GM23338 (cell line): ENCODE results near the gene CELSR1. TPM values are rescaled to one million over a fixed set of nuclear protein-coding genes. Genes with fewer than 3 reads are reported as not detected.

ENCODE experiments used
- ATAC-seq: fragments of 200-7000 bp; cut with Tn5 transposase; 3 replicates; pipeline ENCODE4 v1.9.1; 2020
- DNase-seq: peaks from one replicate; pipeline ENCODE4 v3.0.0-alpha.2; 2015; ENCODE audit warnings: low spot score
- H2AFZ ChIP-seq: fragments of 200-600 bp; sonication (generic); 2 replicates; pipeline ENCODE4 v1.8.0; 2016; ENCODE audit warnings: antibody characterized with exemption, mild to moderate bottlenecking, moderate library complexity
- H3F3A ChIP-seq: fragments of 200-600 bp; sonication (generic); replicated peaks from 2 replicates; pipeline ENCODE4 v1.8.0; 2017; ENCODE audit warnings: antibody characterized with exemption, mixed run types, low read depth
- H3K27ac ChIP-seq: fragments of 200-600 bp; sonication (generic); 2 replicates; pipeline ENCODE4 v1.6.1; 2016; ENCODE audit warnings: low read depth
- H3K27me3 ChIP-seq: fragments of 200-600 bp; sonication (generic); 2 replicates; pipeline ENCODE4 v1.8.0; 2016; ENCODE audit warnings: mild to moderate bottlenecking, mixed run types, moderate library complexity; ENCODE audit not compliant: insufficient read depth
- H3K36me3 ChIP-seq: fragments of 200-600 bp; sonication (generic); 2 replicates; pipeline ENCODE4 v1.8.0; 2016; ENCODE audit warnings: mild to moderate bottlenecking; ENCODE audit not compliant: insufficient read depth
- H3K4me1 ChIP-seq: fragments of 200-600 bp; sonication (generic); 2 replicates; pipeline ENCODE4 v1.8.0; 2016; ENCODE audit warnings: mild to moderate bottlenecking, moderate library complexity; ENCODE audit not compliant: insufficient read depth
- H3K4me2 ChIP-seq: fragments of 200-600 bp; sonication (generic); 2 replicates; pipeline ENCODE4 v1.7.1; 2017; ENCODE audit warnings: mixed run types
- H3K4me3 ChIP-seq: fragments of 200-600 bp; sonication (generic); 2 replicates; pipeline ENCODE4 v1.6.1; 2016; ENCODE audit warnings: mixed run types
- H3K79me2 ChIP-seq: fragments of 200-600 bp; sonication (generic); replicated peaks from 2 replicates; pipeline ENCODE4 v1.8.0; 2017; ENCODE audit warnings: mild to moderate bottlenecking; ENCODE audit not compliant: insufficient read depth
- H3K9me2 ChIP-seq: fragments of 200-600 bp; sonication (generic); 2 replicates; pipeline ENCODE4 v1.8.0; 2017; ENCODE audit not compliant: insufficient read depth
- H4K20me1 ChIP-seq: fragments of 200-600 bp; sonication (generic); replicated peaks from 2 replicates; pipeline ENCODE4 v1.8.0; 2017; ENCODE audit warnings: mild to moderate bottlenecking; ENCODE audit not compliant: insufficient read depth
- H3K27ac Mint-ChIP-seq: 2 replicates; pipeline ENCODE4 v1.8.0; 2020; ENCODE audit warnings: inconsistent platforms, mild to moderate bottlenecking, moderate library complexity, mixed read lengths
- H3K27me3 Mint-ChIP-seq: 3 replicates; pipeline ENCODE4 v1.8.0; 2022; ENCODE audit warnings: low read depth, mild to moderate bottlenecking, moderate library complexity, mixed read lengths, inconsistent platforms; ENCODE audit not compliant: insufficient read depth, poor library complexity
- H3K36me3 Mint-ChIP-seq: 3 replicates; pipeline ENCODE4 v1.8.0; 2021; ENCODE audit warnings: low read depth, mild to moderate bottlenecking, inconsistent platforms, moderate library complexity, mixed read lengths
- H3K4me1 Mint-ChIP-seq: 3 replicates; pipeline ENCODE4 v1.8.0; 2020; ENCODE audit warnings: mild to moderate bottlenecking, inconsistent platforms, mixed read lengths
- H3K4me3 Mint-ChIP-seq: 3 replicates; pipeline ENCODE4 v1.8.0; 2021; ENCODE audit warnings: moderate library complexity, mild to moderate bottlenecking, inconsistent platforms, mixed read lengths
- H3K9me3 Mint-ChIP-seq: 3 replicates; pipeline ENCODE4 v1.8.0; 2020; ENCODE audit warnings: moderate library complexity, mild to moderate bottlenecking, inconsistent platforms, mixed read lengths
- CREB1 ChIP-seq: fragments of 250-450 bp; sonication (Bioruptor Pico); IDR thresholded peaks from 2 replicates; pipeline ENCODE4 v1.5.0; 2020; ENCODE audit warnings: low read depth, mild to moderate bottlenecking, moderate library complexity
- CTCF ChIP-seq, 2 experiments: fragments of 200-600 bp in 1 of 2; sonication (generic) in 1 of 2; conservative IDR thresholded peaks; 2 replicates each; pipeline versions ENCODE4 v1.5.1 to v1.6.1; 2016 to 2017; ENCODE audit warnings: antibody characterized with exemption in 2 of 2, low read depth in 2 of 2, mild to moderate bottlenecking in 2 of 2, moderate library complexity in 1 of 2
- ETS1 ChIP-seq: IDR thresholded peaks from 2 replicates; pipeline ENCODE4 v1.6.1; 2016; ENCODE audit warnings: antibody characterized with exemption
- EZH2 ChIP-seq: fragments of 200-600 bp; sonication (generic); IDR thresholded peaks from one replicate; pipeline ENCODE4 v1.8.0; 2017; ENCODE audit warnings: antibody characterized with exemption, mild to moderate bottlenecking, low read depth; ENCODE audit not compliant: unreplicated experiment
- EZH2phosphoT487 ChIP-seq: fragments of 200-600 bp; sonication (generic); IDR thresholded peaks from one replicate; pipeline ENCODE4 v1.8.1; 2018; ENCODE audit warnings: antibody characterized with exemption; ENCODE audit not compliant: unreplicated experiment
- JUNB ChIP-seq: IDR thresholded peaks from one replicate; pipeline ENCODE4 v1.6.1; 2016; ENCODE audit warnings: antibody characterized with exemption; ENCODE audit not compliant: unreplicated experiment
- NANOG ChIP-seq: IDR thresholded peaks from 2 replicates; pipeline ENCODE4 v1.6.1; 2016; ENCODE audit warnings: antibody characterized with exemption, borderline replicate concordance
- POLR2AphosphoS5 ChIP-seq: IDR thresholded peaks from 2 replicates; pipeline ENCODE4 v1.6.1; 2016; ENCODE audit warnings: antibody characterized with exemption, low read depth
- REST ChIP-seq: IDR thresholded peaks from one replicate; pipeline ENCODE4 v1.6.1; 2018; ENCODE audit warnings: antibody characterized with exemption; ENCODE audit not compliant: unreplicated experiment
- STAT1 ChIP-seq: IDR thresholded peaks from one replicate; pipeline ENCODE4 v1.6.1; 2016; ENCODE audit warnings: antibody characterized with exemption; ENCODE audit not compliant: unreplicated experiment
- ZNF114 ChIP-seq: fragments of 250-450 bp; sonication (Bioruptor Pico); IDR thresholded peaks from 2 replicates; pipeline ENCODE4 v1.5.0; 2020; ENCODE audit warnings: mild to moderate bottlenecking, moderate library complexity
- ZNF331 ChIP-seq: fragments of 250-450 bp; sonication (Bioruptor Pico); IDR thresholded peaks from 2 replicates; pipeline ENCODE4 v1.5.0; 2020; ENCODE audit warnings: low read depth, mild to moderate bottlenecking, moderate library complexity
- ZNF462 ChIP-seq: fragments of 250-450 bp; sonication (Bioruptor Pico); IDR thresholded peaks from 2 replicates; pipeline ENCODE4 v1.5.0; 2020; ENCODE audit warnings: mild to moderate bottlenecking, moderate library complexity
- polyA plus RNA-seq: library from polyadenylated mRNA; unstranded; fragments of >200 nt; fragmentation: Nextera tagmentation; extraction: Ambion mirVana; gene quantifications from 2 replicates; pipeline ENCODE4 v1.2.1, GENCODE V29; 2016
- total RNA-seq: library from RNA; depleted of rRNA; stranded (reverse); fragments of >200 nt; shearing (Covaris generic); gene quantifications from 2 replicates; pipeline ENCODE4 v1.2.3, GENCODE V29; 2014

The CELSR1 gene
- total and polyA plus RNA-seq, 2 experiments from 2014 or later = 4.8 to 20.4 TPM

- Histone ChIP-seq H3F3A (no peaks in the 10 kb centered on the region), H3K27ac (no peak overlapping the region), H3K36me3 (no peaks in the 10 kb centered on the region), H3K27me3 (peaks cover 12% of the 10 kb centered on the region), H3K4me1 (peaks cover 11% of the 10 kb centered on the region; the same call in 1 of the 2 replicates), H3K9me2 (no peaks in the 10 kb centered on the region), H3K4me3 (no peak overlapping the region), H2AFZ (no peak overlapping the region), H4K20me1 (0 out of 2 replicates have a peak, but pooled peaks cover 4% of the 10 kb centered on the region), H3K79me2 (peaks cover 7% of the 10 kb centered on the region; the same call in 1 of the 2 replicates), H3K4me2 (no peak overlapping the region)
- peaks cover 17% of the 10 kb centered on the region for H3K9me3 Mint-ChIP-seq
- TF ChIP-seq CREB1 (CRISPR knock-in tag) = no peak
- TF ChIP-seq NANOG = no peak
- no peak for TF ChIP-seq ZNF114 (CRISPR knock-in tag)
- TF ChIP-seq REST = no peak
- no peak for TF ChIP-seq ZNF462 (CRISPR knock-in tag)
- no peak for TF ChIP-seq STAT1
- TF ChIP-seq EZH2phosphoT487 = no peak
- TF ChIP-seq CTCF (conservative IDR thresholded peaks at IDR 0.05; ENCODE audit: low read depth in 2 of 2) = no peak
- TF ChIP-seq ZNF331 (CRISPR knock-in tag) = no peak
- TF ChIP-seq ETS1 = no peak
- TF ChIP-seq POLR2AphosphoS5 = no peak
- no peak for TF ChIP-seq EZH2
- no peak for TF ChIP-seq JUNB
- H3K27me3 Mint-ChIP-seq = peaks cover 19% of the 10 kb centered on the region
- H3K4me3 Mint-ChIP-seq = no peak overlapping the region
- H3K36me3 Mint-ChIP-seq = peaks cover 6% of the 10 kb centered on the region; the same call in 2 of the 3 replicates
- H3K27ac Mint-ChIP-seq = no peak overlapping the region
- ATAC-seq (no peak), DNase-seq (no peak)
- peaks cover 29% of the 10 kb centered on the region for H3K4me1 Mint-ChIP-seq
Observed at GRCh38 chr22:46573781-46574437, 36.5 kb upstream of the CELSR1 start.
